ENCODE results near the gene COQ7. TPM values are rescaled to one million over a fixed set of nuclear protein-coding genes. Genes with fewer than 3 reads are reported as not detected.

COQ7 gene
- total RNA-seq, 1 donor from 2014 or later = 15.4 TPM

GRCh38 chr16:19092653-19093410, 25.4 kb downstream of the COQ7 start:
- H3K27me3 ChIP-seq = no peaks in the 10 kb centered on the region
- peaks cover 4% of the 10 kb centered on the region for H3K4me1 ChIP-seq
- DNase-seq = no peak
- H3K9me3 ChIP-seq = no peaks in the 10 kb centered on the region
- no peak for ATAC-seq
- no peak overlapping the region for H3K4me3 ChIP-seq
- no peak for TF ChIP-seq CTCF (IDR thresholded peaks at IDR 0.05)
- intact Hi-C loops (cut with DNase I) = no loop called here
- H3K27ac ChIP-seq = no peak overlapping the region
- H3K36me3 ChIP-seq = no peaks in the 10 kb centered on the region

- Histone ChIP-seq H3K27ac (no peak overlapping the region), H3K36me3 (no peaks in the 10 kb centered on the region), H3K9me3 (no peaks in the 10 kb centered on the region), H3K4me1 (peaks cover 4% of the 10 kb centered on the region), H3K27me3 (no peaks in the 10 kb centered on the region), H3K4me3 (no peak overlapping the region)
- no peak for DNase-seq
- no peak for TF ChIP-seq CTCF (IDR thresholded peaks at IDR 0.05)
- no peak for ATAC-seq
- intact Hi-C loops (cut with DNase I) = no loop called here
These were observed 26.5 kb downstream of the COQ7 start for GRCh38 chr16:19093631-19094541.

GRCh38 chr16:19094542-19095365, 27.3 kb downstream of the COQ7 start:
- Histone ChIP-seq H3K36me3 (no peaks in the 10 kb centered on the region), H3K27me3 (no peaks in the 10 kb centered on the region), H3K9me3 (no peaks in the 10 kb centered on the region), H3K4me3 (no peak overlapping the region), H3K27ac (no peak overlapping the region), H3K4me1 (peaks cover 4% of the 10 kb centered on the region)
- intact Hi-C loops (cut with DNase I) = no loop called here
- ATAC-seq (peak; percentile 74), DNase-seq (no peak)
- no peak for TF ChIP-seq CTCF (IDR thresholded peaks at IDR 0.05)

- Histone ChIP-seq H3K27me3 (no peaks in the 10 kb centered on the region), H3K36me3 (no peaks in the 10 kb centered on the region), H3K27ac (no peak overlapping the region), H3K4me3 (no peak overlapping the region), H3K4me1 (peaks cover 4% of the 10 kb centered on the region), H3K9me3 (no peaks in the 10 kb centered on the region)
- DNase-seq (no peak), ATAC-seq (no peak)
- intact Hi-C loops (cut with DNase I) = no loop called here
- no peak for TF ChIP-seq CTCF (IDR thresholded peaks at IDR 0.05)
These were observed 28.2 kb downstream of the COQ7 start for GRCh38 chr16:19095654-19096053.

- DNase-seq (no peak), ATAC-seq (no peak)
- no peak overlapping the region for H3K27ac ChIP-seq
- no peaks in the 10 kb centered on the region for H3K9me3 ChIP-seq
- no peaks in the 10 kb centered on the region for H3K27me3 ChIP-seq
- TF ChIP-seq CTCF (IDR thresholded peaks at IDR 0.05) = no peak
- intact Hi-C loops (cut with DNase I) = no loop called here
- no peaks in the 10 kb centered on the region for H3K4me1 ChIP-seq
- no peak overlapping the region for H3K4me3 ChIP-seq
- H3K36me3 ChIP-seq = no peaks in the 10 kb centered on the region
These were observed 30.8 kb downstream of the COQ7 start for GRCh38 chr16:19098173-19098572.

Data from upper lobe of right lung (tissue), 1 donor.